ENCODE measurements around the gene TACC3.

TACC3 gene

GRCh38 chr4:1723131-1723801, 1.9 kb downstream of the TACC3 start:
- H3K27ac ChIP-seq (ENCODE audit: insufficient read depth, low read length, poor library complexity, severe bottlenecking), result peak overlapping the region; percentile 76
- H3K4me1 ChIP-seq (ENCODE audit: control insufficient read depth, insufficient read depth, low read length, poor library complexity, severe bottlenecking), result peaks cover 51% of the 10 kb centered on the region
- no peaks in the 10 kb centered on the region for H3K9me3 ChIP-seq (ENCODE audit: control insufficient read depth, low read length)
- H3K36me3 ChIP-seq (ENCODE audit: control insufficient read depth, insufficient read depth, low read length), result peaks cover 17% of the 10 kb centered on the region
- H3K4me3 ChIP-seq (ENCODE audit: insufficient read depth, low read depth, low read length, poor library complexity, severe bottlenecking), result peak overlapping the region; percentile 56
- no peaks in the 10 kb centered on the region for H3K27me3 ChIP-seq (replicated peaks; ENCODE audit: control insufficient read depth, insufficient read depth, low read length, poor library complexity, severe bottlenecking)
- peak in 1 of 3 donors; percentile 48 for DNase-seq

GRCh38 chr4:1725521-1725920, 4.2 kb downstream of the TACC3 start:
- no peak for DNase-seq
- peaks cover 45% of the 10 kb centered on the region for H3K4me1 ChIP-seq (ENCODE audit: control insufficient read depth, insufficient read depth, low read length, poor library complexity, severe bottlenecking)
- H3K27ac ChIP-seq (ENCODE audit: insufficient read depth, low read length, poor library complexity, severe bottlenecking), result no peak overlapping the region
- peaks cover 27% of the 10 kb centered on the region for H3K36me3 ChIP-seq (ENCODE audit: control insufficient read depth, insufficient read depth, low read length)
- H3K27me3 ChIP-seq (replicated peaks; ENCODE audit: control insufficient read depth, insufficient read depth, low read length, poor library complexity, severe bottlenecking), result no peaks in the 10 kb centered on the region
- H3K4me3 ChIP-seq (ENCODE audit: insufficient read depth, low read depth, low read length, poor library complexity, severe bottlenecking), result no peak overlapping the region
- H3K9me3 ChIP-seq (ENCODE audit: control insufficient read depth, low read length), result no peaks in the 10 kb centered on the region

GRCh38 chr4:1726146-1726934, 5.0 kb downstream of the TACC3 start:
- no peaks in the 10 kb centered on the region for H3K9me3 ChIP-seq (ENCODE audit: control insufficient read depth, low read length)
- DNase-seq, result peak; percentile 76 to 87 (median 81)
- H3K27me3 ChIP-seq (replicated peaks; ENCODE audit: control insufficient read depth, insufficient read depth, low read length, poor library complexity, severe bottlenecking), result no peaks in the 10 kb centered on the region
- H3K27ac ChIP-seq (ENCODE audit: insufficient read depth, low read length, poor library complexity, severe bottlenecking), result no peak overlapping the region
- peaks cover 35% of the 10 kb centered on the region for H3K36me3 ChIP-seq (ENCODE audit: control insufficient read depth, insufficient read depth, low read length)
- peaks cover 45% of the 10 kb centered on the region for H3K4me1 ChIP-seq (ENCODE audit: control insufficient read depth, insufficient read depth, low read length, poor library complexity, severe bottlenecking)
- no peak overlapping the region for H3K4me3 ChIP-seq (ENCODE audit: insufficient read depth, low read depth, low read length, poor library complexity, severe bottlenecking)

GRCh38 chr4:1727117-1728031, 6.1 kb downstream of the TACC3 start:
- H3K36me3 ChIP-seq (ENCODE audit: control insufficient read depth, insufficient read depth, low read length), result peaks cover 44% of the 10 kb centered on the region
- no peaks in the 10 kb centered on the region for H3K27me3 ChIP-seq (replicated peaks; ENCODE audit: control insufficient read depth, insufficient read depth, low read length, poor library complexity, severe bottlenecking)
- H3K9me3 ChIP-seq (ENCODE audit: control insufficient read depth, low read length), result no peaks in the 10 kb centered on the region
- H3K4me3 ChIP-seq (ENCODE audit: insufficient read depth, low read depth, low read length, poor library complexity, severe bottlenecking), result no peak overlapping the region
- H3K4me1 ChIP-seq (ENCODE audit: control insufficient read depth, insufficient read depth, low read length, poor library complexity, severe bottlenecking), result peaks cover 38% of the 10 kb centered on the region
- no peak overlapping the region for H3K27ac ChIP-seq (ENCODE audit: insufficient read depth, low read length, poor library complexity, severe bottlenecking)
- no peak for DNase-seq

DNA sequence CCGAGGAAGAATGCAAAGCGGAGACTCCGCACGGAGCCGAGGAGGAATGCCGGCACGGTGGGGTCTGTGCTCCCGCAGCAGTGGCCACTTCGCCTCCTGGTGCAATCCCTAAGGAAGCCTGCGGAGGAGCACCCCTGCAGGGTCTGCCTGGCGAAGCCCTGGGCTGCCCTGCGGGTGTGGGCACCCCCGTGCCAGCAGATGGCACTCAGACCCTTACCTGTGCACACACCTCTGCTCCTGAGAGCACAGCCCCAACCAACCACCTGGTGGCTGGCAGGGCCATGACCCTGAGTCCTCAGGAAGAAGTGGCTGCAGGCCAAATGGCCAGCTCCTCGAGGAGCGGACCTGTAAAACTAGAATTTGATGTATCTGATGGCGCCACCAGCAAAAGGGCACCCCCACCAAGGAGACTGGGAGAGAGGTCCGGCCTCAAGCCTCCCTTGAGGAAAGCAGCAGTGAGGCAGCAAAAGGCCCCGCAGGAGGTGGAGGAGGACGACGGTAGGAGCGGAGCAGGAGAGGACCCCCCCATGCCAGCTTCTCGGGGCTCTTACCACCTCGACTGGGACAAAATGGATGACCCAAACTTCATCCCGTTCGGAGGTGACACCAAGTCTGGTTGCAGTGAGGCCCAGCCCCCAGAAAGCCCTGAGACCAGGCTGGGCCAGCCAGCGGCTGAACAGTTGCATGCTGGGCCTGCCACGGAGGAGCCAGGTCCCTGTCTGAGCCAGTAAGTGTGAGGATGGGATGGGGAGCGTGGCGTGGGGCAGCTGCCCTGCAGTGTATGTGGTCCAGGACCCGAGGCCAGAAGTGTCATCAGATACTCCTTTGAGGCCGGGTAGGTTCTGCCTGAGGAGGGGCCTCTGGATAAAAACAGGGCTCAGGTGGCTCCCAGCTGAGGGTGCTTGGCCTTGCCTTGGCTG, 7.0 kb downstream of the TACC3 start:
- Histone ChIP-seq H3K27ac (ENCODE audit: insufficient read depth, low read length, poor library complexity, severe bottlenecking) (no peak overlapping the region), H3K36me3 (ENCODE audit: control insufficient read depth, insufficient read depth, low read length) (peaks cover 53% of the 10 kb centered on the region), H3K27me3 (replicated peaks; ENCODE audit: control insufficient read depth, insufficient read depth, low read length, poor library complexity, severe bottlenecking) (no peaks in the 10 kb centered on the region), H3K4me1 (ENCODE audit: control insufficient read depth, insufficient read depth, low read length, poor library complexity, severe bottlenecking) (peaks cover 29% of the 10 kb centered on the region), H3K4me3 (ENCODE audit: insufficient read depth, low read depth, low read length, poor library complexity, severe bottlenecking) (no peak overlapping the region), H3K9me3 (ENCODE audit: control insufficient read depth, low read length) (no peaks in the 10 kb centered on the region)
- no peak for DNase-seq

DNA sequence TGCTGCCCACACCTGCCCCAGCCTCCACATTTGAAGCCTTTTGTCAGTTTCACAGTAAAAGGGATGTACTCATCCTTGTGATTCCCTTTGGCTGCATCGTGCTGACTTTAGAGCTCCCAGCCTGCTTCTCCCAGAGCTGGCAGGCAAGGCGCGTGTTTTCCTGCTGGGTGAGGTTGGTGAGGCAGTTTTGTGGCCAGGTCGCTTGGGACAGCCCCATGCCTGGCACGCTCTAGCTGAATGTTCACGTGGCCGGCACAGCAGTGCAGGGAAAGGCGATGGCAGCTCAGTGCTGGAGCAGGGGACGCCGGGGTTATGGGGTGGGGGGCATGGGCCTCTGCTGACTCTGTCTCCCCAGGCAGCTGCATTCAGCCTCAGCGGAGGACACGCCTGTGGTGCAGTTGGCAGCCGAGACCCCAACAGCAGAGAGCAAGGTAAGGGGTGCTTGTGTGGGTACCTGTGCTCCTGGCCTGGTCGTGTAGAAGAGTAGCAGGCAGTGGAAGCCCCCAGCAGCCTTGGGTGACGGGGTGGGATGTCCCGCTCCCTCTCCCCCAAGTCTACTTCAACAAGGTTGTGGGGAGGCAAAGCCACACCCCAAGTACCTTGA, 9.3 kb downstream of the TACC3 start:
- Histone ChIP-seq H3K9me3 (ENCODE audit: control insufficient read depth, low read length) (no peaks in the 10 kb centered on the region), H3K27me3 (replicated peaks; ENCODE audit: control insufficient read depth, insufficient read depth, low read length, poor library complexity, severe bottlenecking) (no peaks in the 10 kb centered on the region), H3K36me3 (ENCODE audit: control insufficient read depth, insufficient read depth, low read length) (peaks cover 71% of the 10 kb centered on the region), H3K27ac (ENCODE audit: insufficient read depth, low read length, poor library complexity, severe bottlenecking) (no peak overlapping the region), H3K4me1 (ENCODE audit: control insufficient read depth, insufficient read depth, low read length, poor library complexity, severe bottlenecking) (peaks cover 17% of the 10 kb centered on the region), H3K4me3 (ENCODE audit: insufficient read depth, low read depth, low read length, poor library complexity, severe bottlenecking) (no peak overlapping the region)
- no peak for DNase-seq

DNA sequence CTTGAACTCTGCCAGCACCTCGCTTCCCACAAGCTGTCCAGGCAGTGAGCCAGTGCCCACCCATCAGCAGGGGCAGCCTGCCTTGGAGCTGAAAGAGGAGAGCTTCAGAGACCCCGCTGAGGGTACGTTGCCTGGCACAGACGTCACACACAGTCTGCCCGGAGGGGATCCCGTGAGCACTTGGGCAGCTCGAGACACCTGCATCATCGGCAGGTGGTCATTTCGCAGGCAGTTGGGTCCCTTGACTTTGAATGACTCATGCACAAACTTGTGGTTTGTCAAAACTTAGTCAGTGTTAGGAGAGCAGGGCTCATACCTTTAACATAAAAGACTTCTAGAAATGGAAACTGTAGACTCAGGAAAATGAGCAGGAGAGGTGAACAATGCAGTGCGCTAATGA, 9.9 kb downstream of the TACC3 start:
- no peaks in the 10 kb centered on the region for H3K27me3 ChIP-seq (replicated peaks; ENCODE audit: control insufficient read depth, insufficient read depth, low read length, poor library complexity, severe bottlenecking)
- no peaks in the 10 kb centered on the region for H3K9me3 ChIP-seq (ENCODE audit: control insufficient read depth, low read length)
- peaks cover 12% of the 10 kb centered on the region for H3K4me1 ChIP-seq (ENCODE audit: control insufficient read depth, insufficient read depth, low read length, poor library complexity, severe bottlenecking)
- peaks cover 74% of the 10 kb centered on the region for H3K36me3 ChIP-seq (ENCODE audit: control insufficient read depth, insufficient read depth, low read length)
- no peak overlapping the region for H3K4me3 ChIP-seq (ENCODE audit: insufficient read depth, low read depth, low read length, poor library complexity, severe bottlenecking)
- DNase-seq, result no peak
- H3K27ac ChIP-seq (ENCODE audit: insufficient read depth, low read length, poor library complexity, severe bottlenecking), result no peak overlapping the region

- peaks cover 4% of the 10 kb centered on the region for H3K4me1 ChIP-seq (ENCODE audit: control insufficient read depth, insufficient read depth, low read length, poor library complexity, severe bottlenecking)
- no peaks in the 10 kb centered on the region for H3K27me3 ChIP-seq (replicated peaks; ENCODE audit: control insufficient read depth, insufficient read depth, low read length, poor library complexity, severe bottlenecking)
- H3K36me3 ChIP-seq (ENCODE audit: control insufficient read depth, insufficient read depth, low read length), result peaks cover 82% of the 10 kb centered on the region
- H3K27ac ChIP-seq (ENCODE audit: insufficient read depth, low read length, poor library complexity, severe bottlenecking), result no peak overlapping the region
- peaks cover 1% of the 10 kb centered on the region for H3K9me3 ChIP-seq (ENCODE audit: control insufficient read depth, low read length)
- no peak overlapping the region for H3K4me3 ChIP-seq (ENCODE audit: insufficient read depth, low read depth, low read length, poor library complexity, severe bottlenecking)
- no peak for DNase-seq
Observed at GRCh38 chr4:1732911-1733310, 11.6 kb downstream of the TACC3 start.

GRCh38 chr4:1735215-1735614, 13.9 kb downstream of the TACC3 start:
- Histone ChIP-seq H3K4me1 (ENCODE audit: control insufficient read depth, insufficient read depth, low read length, poor library complexity, severe bottlenecking) (no peaks in the 10 kb centered on the region), H3K9me3 (ENCODE audit: control insufficient read depth, low read length) (peaks cover 10% of the 10 kb centered on the region), H3K27ac (ENCODE audit: insufficient read depth, low read length, poor library complexity, severe bottlenecking) (no peak overlapping the region), H3K36me3 (ENCODE audit: control insufficient read depth, insufficient read depth, low read length) (peaks cover 85% of the 10 kb centered on the region), H3K4me3 (ENCODE audit: insufficient read depth, low read depth, low read length, poor library complexity, severe bottlenecking) (no peak overlapping the region), H3K27me3 (replicated peaks; ENCODE audit: control insufficient read depth, insufficient read depth, low read length, poor library complexity, severe bottlenecking) (no peaks in the 10 kb centered on the region)
- no peak for DNase-seq
